Muscle of back (tissue), 13 donors: Measurements from ENCODE around the gene IPO8. TPM values are rescaled to one million over a fixed set of nuclear protein-coding genes. Genes with fewer than 3 reads are reported as not detected.
A peak's percentile ranks its signal among the peaks of the same experiment; 100 is the strongest.

Experiments used
- DNase-seq, 3 donors: peaks; one replicate each; pipeline versions ENCODE4 v3.0.0 to v3.0.0-alpha.2; 2013
- long read RNA-seq, 9 donors: transcript quantifications; one replicate each; lab custom pipeline, GENCODE V29; 2026
- polyA plus RNA-seq, 10 donors: library from polyadenylated mRNA; unstranded; fragments of 120-200 nt; gene quantifications; one replicate each; pipeline ENCODE4 v1.2.1, GENCODE V29; 2013; ENCODE audit not compliant: insufficient read length in 10 of 10

Gene IPO8
- 10 to 100 TPM; 21.7 to 37.8 (median 30.4) TPM for polyA plus RNA-seq
- long read RNA-seq, donor 1, full-length matches to known transcripts = 1 of 1 reads
- long read RNA-seq, donor 1, partial matches to known transcripts = 0 of 1 reads
- long read RNA-seq, donor 1, other reads (novel, unspliced or antisense) = 0 of 1 reads
- long read RNA-seq, donor 2, full-length matches to known transcripts = 1 of 1 reads
- long read RNA-seq, donor 2, partial matches to known transcripts = 0 of 1 reads
- long read RNA-seq, donor 2, other reads (novel, unspliced or antisense) = 0 of 1 reads
- long read RNA-seq, donor 3 = 0 reads
- long read RNA-seq, donor 4 = 0 reads
- long read RNA-seq, donor 5 = 0 reads
- long read RNA-seq, donor 6, full-length matches to known transcripts = 1 of 1 reads
- long read RNA-seq, donor 6, partial matches to known transcripts = 0 of 1 reads
- long read RNA-seq, donor 6, other reads (novel, unspliced or antisense) = 0 of 1 reads
- long read RNA-seq, donor 7, partial matches to known transcripts = 8 of 8 reads
- long read RNA-seq, donor 7, other reads (novel, unspliced or antisense) = 0 of 8 reads
- long read RNA-seq, donor 8, full-length matches to known transcripts = 1 of 1 reads
- long read RNA-seq, donor 8, partial matches to known transcripts = 0 of 1 reads
- long read RNA-seq, donor 8, other reads (novel, unspliced or antisense) = 0 of 1 reads
- long read RNA-seq, donor 9 = 0 reads

- peak; percentile 93 to 97 (median 95) for DNase-seq
Observed at GRCh38 chr12:30695199-30696102, at the start of gene IPO8. IPO8 (minus strand) TSS chr12:30695869; CDS start chr12:30695647, 222 bp downstream.

- no peak for DNase-seq
Observed at GRCh38 chr12:30744321-30744720, 48.7 kb upstream of the IPO8 start.

- no peak for DNase-seq
Observed at GRCh38 chr12:30740274-30740673, 44.6 kb upstream of the IPO8 start.

GRCh38 chr12:30739020-30739419 lies 43.4 kb upstream of the IPO8 start:
- no peak for DNase-seq

GRCh38 chr12:30732954-30733637 lies 37.4 kb upstream of the IPO8 start:
- DNase-seq = no peak

- no peak for DNase-seq
Observed at GRCh38 chr12:30730011-30730410, 34.3 kb upstream of the IPO8 start.

- DNase-seq = no peak
Observed at GRCh38 chr12:30729547-30729946, 33.9 kb upstream of the IPO8 start.

GRCh38 chr12:30726647-30727046 lies 31.0 kb upstream of the IPO8 start:
- DNase-seq = no peak

GRCh38 chr12:30725739-30726138 lies 30.1 kb upstream of the IPO8 start:
- DNase-seq = peak in 1 of 3 donors; percentile 67

GRCh38 chr12:30719060-30719459 lies 23.4 kb upstream of the IPO8 start:
- peak in 1 of 3 donors; percentile 56 for DNase-seq

GRCh38 chr12:30707613-30708342 lies 12.1 kb upstream of the IPO8 start:
- DNase-seq = no peak

GRCh38 chr12:30706476-30706875 lies 10.8 kb upstream of the IPO8 start:
- no peak for DNase-seq

- peak in 2 of 3 donors; percentile 14 to 22 for DNase-seq
Observed at GRCh38 chr12:30701056-30701455, 5.4 kb upstream of the IPO8 start.

GRCh38 chr12:30700216-30700900 lies 4.7 kb upstream of the IPO8 start:
- peak in 1 of 3 donors; percentile 7 for DNase-seq

GRCh38 chr12:30698346-30698745 lies 2.7 kb upstream of the IPO8 start:
- no peak for DNase-seq

- no peak for DNase-seq
Observed at GRCh38 chr12:30696943-30697342, 1.3 kb upstream of the IPO8 start.

GRCh38 chr12:30696486-30696885 lies 817 bp upstream of the IPO8 start:
- DNase-seq = peak in 1 of 3 donors; percentile 4

- DNase-seq = no peak
Observed at GRCh38 chr12:30696103-30696408, 387 bp upstream of the IPO8 start.

- DNase-seq = peak; percentile 13 to 61 (median 27)
Observed at GRCh38 chr12:30694412-30695198, 1.1 kb downstream of the IPO8 start.
